Stomach (tissue), 4 donors: ENCODE results near the gene TAMM41.

Experiments
- CTCF ChIP-seq, 7 experiments: fragments of 450-650 bp in 4 of 7; fragments of 200-600 bp in 3 of 7; sonication (generic) in 3 of 7; IDR thresholded peaks; one replicate each; pipeline ENCODE4 v1.5.1; 2016 to 2019; ENCODE audit warnings: antibody characterized with exemption in 7 of 7, control low read depth in 2 of 7, mild to moderate bottlenecking in 1 of 7
- EP300 ChIP-seq: sonication (generic); formaldehyde crosslinking; IDR thresholded peaks from one replicate; pipeline ENCODE4 v1.6.1; 2017; ENCODE audit warnings: antibody characterized with exemption
- POLR2A ChIP-seq, 4 donors: fragments of 450-650 bp; IDR thresholded peaks; one replicate each; pipeline ENCODE4 v1.6.1; 2016; ENCODE audit warnings: antibody characterized with exemption in 4 of 4, control low read depth in 2 of 4, mild to moderate bottlenecking in 1 of 4, moderate library complexity in 1 of 4
- POLR2AphosphoS5 ChIP-seq, 3 donors: sonication (generic); formaldehyde crosslinking; IDR thresholded peaks; one replicate each; pipeline ENCODE4 v1.6.1; 2016; ENCODE audit warnings: antibody characterized with exemption in 3 of 3

GRCh38 chr3:11759996-11760395, 86.7 kb downstream of the TAMM41 start:
- TF ChIP-seq CTCF (IDR thresholded peaks at IDR 0.05) (no peak), POLR2AphosphoS5 (IDR thresholded peaks at IDR 0.05) (no peak), EP300 (no peak), POLR2A (IDR thresholded peaks at IDR 0.05) (no peak)
